ENCODE measurements around the gene DCDC1.
A peak's percentile ranks its signal among the peaks of the same experiment; 100 is the strongest.

The DCDC1 gene

GRCh38 chr11:31114442-31114841 is 255.1 kb downstream of the DCDC1 start:
- no peak for DNase-seq (ENCODE audit: low read depth, low spot score)
- Histone ChIP-seq H3K4me3 (no peak overlapping the region), H3K9ac (ENCODE audit: insufficient read length) (no peak overlapping the region), H3K27ac (no peak overlapping the region), H3K36me3 (ENCODE audit: insufficient read depth, low read length) (no peaks in the 10 kb centered on the region), H3K9me3 (ENCODE audit: low read depth, low read length) (no peaks in the 10 kb centered on the region)
- TF ChIP-seq POLR2AphosphoS5 (IDR thresholded peaks at IDR 0.05; ENCODE audit: borderline replicate concordance, low read depth, low read length): no peak
- no peak for TF ChIP-seq EZH2 (IDR thresholded peaks at IDR 0.05)
- no peak for TF ChIP-seq FOXP2 (optimal IDR thresholded peaks at IDR 0.05; ENCODE audit: control extremely low read depth, extremely low read length, insufficient read depth)

DNA sequence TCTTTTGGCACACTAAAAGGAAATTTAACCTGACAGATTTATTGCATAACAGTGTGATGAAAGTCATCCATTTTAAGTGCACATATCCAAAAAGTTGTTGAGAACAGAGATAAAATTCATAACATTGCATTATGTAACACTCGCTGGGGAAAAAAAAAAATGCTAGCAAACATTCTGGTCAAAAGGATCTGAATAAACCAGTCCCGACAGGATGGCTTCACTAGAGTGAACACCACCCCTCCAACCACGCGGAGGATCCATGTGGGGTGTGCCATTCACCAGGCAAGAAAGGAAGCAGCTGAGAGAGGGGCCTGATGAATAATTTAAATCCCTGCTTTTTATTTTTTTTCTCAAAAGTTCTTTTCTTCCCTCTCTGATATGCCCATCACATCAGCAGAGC is 258.7 kb downstream of the DCDC1 start:
- no peak for TF ChIP-seq FOXP2 (optimal IDR thresholded peaks at IDR 0.05; ENCODE audit: control extremely low read depth, extremely low read length, insufficient read depth)
- no peak for TF ChIP-seq POLR2AphosphoS5 (IDR thresholded peaks at IDR 0.05; ENCODE audit: borderline replicate concordance, low read depth, low read length)
- no peak for TF ChIP-seq EZH2 (IDR thresholded peaks at IDR 0.05)
- H3K27ac ChIP-seq: no peak overlapping the region
- no peak overlapping the region for H3K4me3 ChIP-seq
- no peak for DNase-seq (ENCODE audit: low read depth, low spot score)
- no peaks in the 10 kb centered on the region for H3K9me3 ChIP-seq (ENCODE audit: low read depth, low read length)
- no peaks in the 10 kb centered on the region for H3K36me3 ChIP-seq (ENCODE audit: insufficient read depth, low read length)
- H3K9ac ChIP-seq (ENCODE audit: insufficient read length): no peak overlapping the region

- H3K9me3 ChIP-seq (ENCODE audit: low read depth, low read length): no peaks in the 10 kb centered on the region
- H3K27ac ChIP-seq: no peak overlapping the region
- DNase-seq (ENCODE audit: low read depth, low spot score): no peak
- no peak overlapping the region for H3K4me3 ChIP-seq
- no peaks in the 10 kb centered on the region for H3K36me3 ChIP-seq (ENCODE audit: insufficient read depth, low read length)
- no peak overlapping the region for H3K9ac ChIP-seq (ENCODE audit: insufficient read length)
- no peak for TF ChIP-seq POLR2AphosphoS5 (IDR thresholded peaks at IDR 0.05; ENCODE audit: borderline replicate concordance, low read depth, low read length)
- TF ChIP-seq EZH2 (IDR thresholded peaks at IDR 0.05): no peak
- TF ChIP-seq FOXP2 (optimal IDR thresholded peaks at IDR 0.05; ENCODE audit: control extremely low read depth, extremely low read length, insufficient read depth): no peak
These were observed 260.1 kb downstream of the DCDC1 start for GRCh38 chr11:31109446-31109845.

DNA sequence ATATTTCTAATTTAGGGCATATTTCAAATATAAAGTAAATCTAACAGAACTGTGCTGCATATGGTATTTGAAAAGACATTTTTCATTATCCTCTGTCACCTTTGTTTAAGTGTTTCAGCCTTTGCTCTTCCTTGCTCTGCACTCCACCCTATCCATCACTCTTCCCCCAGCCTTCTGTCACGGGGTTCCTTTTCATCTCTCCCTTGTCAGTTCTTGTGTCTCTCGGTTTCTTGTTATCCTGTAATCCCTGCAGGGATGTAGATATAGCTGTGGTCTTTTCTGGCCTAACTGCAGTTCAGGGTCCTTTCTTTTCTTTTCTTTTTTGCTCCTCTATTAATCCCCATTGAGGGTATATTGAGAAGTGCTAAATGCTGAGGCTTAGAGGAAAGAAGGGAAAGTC is 261.9 kb downstream of the DCDC1 start:
- no peaks in the 10 kb centered on the region for H3K9me3 ChIP-seq (ENCODE audit: low read depth, low read length)
- H3K4me3 ChIP-seq: no peak overlapping the region
- TF ChIP-seq POLR2AphosphoS5 (IDR thresholded peaks at IDR 0.05; ENCODE audit: borderline replicate concordance, low read depth, low read length) (no peak), EZH2 (IDR thresholded peaks at IDR 0.05) (no peak), FOXP2 (optimal IDR thresholded peaks at IDR 0.05; ENCODE audit: control extremely low read depth, extremely low read length, insufficient read depth) (no peak)
- no peak for DNase-seq (ENCODE audit: low read depth, low spot score)
- H3K36me3 ChIP-seq (ENCODE audit: insufficient read depth, low read length): no peaks in the 10 kb centered on the region
- H3K9ac ChIP-seq (ENCODE audit: insufficient read length): no peak overlapping the region
- H3K27ac ChIP-seq: no peak overlapping the region

GRCh38 chr11:31106968-31107576 is 262.5 kb downstream of the DCDC1 start:
- H3K4me3 ChIP-seq: no peak overlapping the region
- DNase-seq (ENCODE audit: low read depth, low spot score): peak; percentile 3
- no peak for TF ChIP-seq POLR2AphosphoS5 (IDR thresholded peaks at IDR 0.05; ENCODE audit: borderline replicate concordance, low read depth, low read length)
- TF ChIP-seq EZH2 (IDR thresholded peaks at IDR 0.05): no peak
- no peak for TF ChIP-seq FOXP2 (optimal IDR thresholded peaks at IDR 0.05; ENCODE audit: control extremely low read depth, extremely low read length, insufficient read depth)
- no peak overlapping the region for H3K27ac ChIP-seq
- H3K9me3 ChIP-seq (ENCODE audit: low read depth, low read length): no peaks in the 10 kb centered on the region
- H3K36me3 ChIP-seq (ENCODE audit: insufficient read depth, low read length): no peaks in the 10 kb centered on the region
- no peak overlapping the region for H3K9ac ChIP-seq (ENCODE audit: insufficient read length)

DNA sequence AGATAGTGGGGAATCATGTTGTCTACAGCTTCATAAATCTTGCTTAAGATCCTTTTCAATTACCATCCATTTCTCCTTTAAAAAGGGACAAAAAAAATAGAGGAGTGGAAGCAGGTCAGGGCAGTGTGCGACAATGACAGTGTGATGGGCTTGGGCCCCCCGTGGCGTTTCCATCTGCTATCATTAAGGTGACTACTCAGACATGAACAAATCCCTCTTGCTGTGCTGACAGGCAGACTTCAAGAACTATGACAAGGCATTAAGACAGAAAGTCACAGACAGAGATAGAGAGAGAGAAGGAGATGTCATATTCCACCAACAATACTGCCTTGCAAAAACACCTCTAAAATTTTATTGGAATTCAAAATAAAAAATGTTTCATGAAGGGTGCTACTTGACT is 263.2 kb downstream of the DCDC1 start:
- TF ChIP-seq EZH2 (IDR thresholded peaks at IDR 0.05) (no peak), FOXP2 (optimal IDR thresholded peaks at IDR 0.05; ENCODE audit: control extremely low read depth, extremely low read length, insufficient read depth) (no peak), POLR2AphosphoS5 (IDR thresholded peaks at IDR 0.05; ENCODE audit: borderline replicate concordance, low read depth, low read length) (no peak)

DNA sequence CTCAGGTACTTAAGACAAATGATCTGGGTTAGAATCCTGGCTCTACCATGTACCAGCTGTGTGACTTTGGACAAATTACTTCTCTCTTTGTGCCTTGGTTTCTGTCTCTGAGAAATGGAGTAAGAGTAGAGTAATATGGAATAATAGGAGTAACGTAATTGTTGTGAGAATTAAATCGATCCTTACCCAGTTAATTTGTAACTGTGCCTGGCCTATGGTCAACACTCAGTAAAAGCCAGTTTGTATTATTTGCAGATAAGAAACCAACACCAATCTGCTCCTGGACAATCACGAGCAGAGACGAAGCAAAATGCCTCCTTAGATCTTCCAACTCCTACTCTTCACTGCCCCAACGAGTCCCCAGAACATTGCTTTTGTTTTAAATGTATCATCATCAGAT is 266.7 kb downstream of the DCDC1 start:
- Histone ChIP-seq H3K9me3 (ENCODE audit: low read depth, low read length) (no peaks in the 10 kb centered on the region), H3K4me3 (no peak overlapping the region), H3K9ac (ENCODE audit: insufficient read length) (no peak overlapping the region), H3K27ac (no peak overlapping the region), H3K36me3 (ENCODE audit: insufficient read depth, low read length) (no peaks in the 10 kb centered on the region)
- no peak for DNase-seq (ENCODE audit: low read depth, low spot score)
- TF ChIP-seq FOXP2 (optimal IDR thresholded peaks at IDR 0.05; ENCODE audit: control extremely low read depth, extremely low read length, insufficient read depth) (no peak), EZH2 (IDR thresholded peaks at IDR 0.05) (no peak), POLR2AphosphoS5 (IDR thresholded peaks at IDR 0.05; ENCODE audit: borderline replicate concordance, low read depth, low read length) (no peak)

More for the DNA sequence above, 263.2 kb downstream of the DCDC1 start:
- Histone ChIP-seq H3K9ac (ENCODE audit: insufficient read length) (no peak overlapping the region), H3K36me3 (ENCODE audit: insufficient read depth, low read length) (no peaks in the 10 kb centered on the region), H3K27ac (no peak overlapping the region), H3K4me3 (no peak overlapping the region), H3K9me3 (ENCODE audit: low read depth, low read length) (no peaks in the 10 kb centered on the region)
- DNase-seq (ENCODE audit: low read depth, low spot score): no peak

- DNase-seq (ENCODE audit: low read depth, low spot score): no peak
- Histone ChIP-seq H3K9ac (ENCODE audit: insufficient read length) (no peak overlapping the region), H3K4me3 (no peak overlapping the region), H3K36me3 (ENCODE audit: insufficient read depth, low read length) (no peaks in the 10 kb centered on the region), H3K27ac (no peak overlapping the region), H3K9me3 (ENCODE audit: low read depth, low read length) (no peaks in the 10 kb centered on the region)
- no peak for TF ChIP-seq EZH2 (IDR thresholded peaks at IDR 0.05)
- no peak for TF ChIP-seq POLR2AphosphoS5 (IDR thresholded peaks at IDR 0.05; ENCODE audit: borderline replicate concordance, low read depth, low read length)
- no peak for TF ChIP-seq FOXP2 (optimal IDR thresholded peaks at IDR 0.05; ENCODE audit: control extremely low read depth, extremely low read length, insufficient read depth)
These were observed 267.2 kb downstream of the DCDC1 start for GRCh38 chr11:31102316-31102715.

Data from SK-N-MC (cell line).